NCI-H1694 treated with DMSO at 0.1 percent for 48 hours (cell line): ENCODE results near the gene FAIM.
"Not testable (repeated sequence)": the region's sequence is repeated elsewhere in the genome, so short reads cannot be mapped to it uniquely, and the experiment has no call there.

ENCODE experiments used
- DNase-seq: peaks from one replicate; lab custom pipeline; 2025; lab: John Stamatoyannopoulos, UW

The FAIM gene

DNA sequence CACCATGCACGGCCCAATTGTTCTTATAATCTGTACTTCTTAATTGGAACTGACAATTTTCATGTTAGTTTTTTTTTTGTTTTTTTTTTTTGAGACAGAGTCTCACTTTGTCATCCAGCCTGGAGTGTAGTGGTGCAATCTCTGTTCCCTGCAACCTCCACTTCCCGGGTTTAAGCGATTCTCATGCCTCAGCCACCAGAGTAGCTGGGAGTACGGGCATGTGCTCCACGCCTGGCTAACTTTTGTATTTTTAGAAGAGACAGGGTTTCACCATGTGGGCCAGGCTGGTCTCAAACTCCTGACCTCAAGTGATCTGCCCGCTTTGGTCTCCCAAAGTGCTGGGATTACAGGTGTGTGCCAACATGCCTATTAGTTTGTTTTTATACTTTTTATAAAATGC is 72.4 kb downstream of the FAIM start:
- DNase-seq: not testable (repeated sequence)

- DNase-seq: no peak
Observed at GRCh38 chr3:138681463-138682220, 73.1 kb downstream of the FAIM start.

GRCh38 chr3:138682648-138683047 is 74.1 kb downstream of the FAIM start:
- DNase-seq: no peak
